KOPT-K1 (cell line): ENCODE results near the gene NR3C1.

Experiments
- H3K27ac ChIP-seq: fragments of 200-600 bp; sonication (generic); 2 replicates; pipeline ENCODE4 v1.5.1; 2016; ENCODE audit warnings: antibody characterized with exemption, mild to moderate bottlenecking, low read depth, low read length; ENCODE audit not compliant: poor library complexity, severe bottlenecking
- H3K36me3 ChIP-seq: fragments of 200-600 bp; sonication (generic); 2 replicates; pipeline ENCODE4 v1.5.1; 2017; ENCODE audit warnings: antibody characterized with exemption, mild to moderate bottlenecking, low read length, moderate library complexity; ENCODE audit not compliant: insufficient read depth
- H3K9me3 ChIP-seq: fragments of 200-600 bp; sonication (generic); 2 replicates; pipeline ENCODE4 v1.5.1; 2017; ENCODE audit warnings: antibody characterized with exemption, low read length, mild to moderate bottlenecking; ENCODE audit not compliant: insufficient read depth, poor library complexity, severe bottlenecking

NR3C1 gene

DNA sequence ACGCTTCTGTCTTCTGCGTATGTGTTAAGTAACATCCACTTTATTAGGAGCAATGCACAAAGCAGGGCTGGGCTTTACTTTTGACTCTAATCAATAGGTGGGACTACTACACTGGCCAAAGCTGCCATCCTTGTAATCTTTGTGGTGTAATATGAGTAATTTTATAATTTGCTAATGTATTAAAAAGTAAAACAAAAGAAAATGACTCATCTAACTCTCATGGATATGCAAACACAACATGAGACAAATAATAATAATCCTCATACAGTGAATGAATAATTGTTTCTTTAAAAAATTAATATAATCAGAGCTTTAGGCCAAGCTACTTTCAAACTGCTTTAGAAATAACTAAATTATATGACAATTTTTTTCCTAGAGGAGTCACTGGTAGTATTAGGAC, 90.7 kb downstream of the NR3C1 start:
- Histone ChIP-seq H3K9me3 (no peaks in the 10 kb centered on the region), H3K36me3 (peaks cover 60% of the 10 kb centered on the region), H3K27ac (no peak overlapping the region)

DNA sequence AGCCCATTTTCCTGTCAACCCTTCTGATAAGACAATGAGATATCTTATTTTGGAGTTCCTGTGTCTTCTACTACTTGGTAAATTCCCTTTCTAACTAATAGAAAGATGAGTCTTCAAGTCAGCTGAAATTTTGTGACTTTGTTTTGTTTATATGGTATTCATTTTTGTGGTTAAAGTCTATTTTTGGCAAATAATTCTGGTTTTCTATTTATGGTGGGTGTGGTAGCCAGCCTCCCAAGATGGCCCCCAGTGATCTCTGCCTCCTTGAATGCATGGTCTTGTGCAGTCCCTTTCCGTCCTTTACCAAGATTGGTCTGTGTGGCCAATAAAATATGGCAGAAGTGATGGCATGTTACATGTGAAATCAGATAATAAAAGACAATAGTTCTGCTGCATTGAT, 91.5 kb downstream of the NR3C1 start:
- H3K27ac ChIP-seq = no peak overlapping the region
- no peaks in the 10 kb centered on the region for H3K9me3 ChIP-seq
- peaks cover 69% of the 10 kb centered on the region for H3K36me3 ChIP-seq

- Histone ChIP-seq H3K36me3 (peaks cover 71% of the 10 kb centered on the region), H3K27ac (no peak overlapping the region), H3K9me3 (no peaks in the 10 kb centered on the region)
Observed at GRCh38 chr5:143311428-143311827, 92.1 kb downstream of the NR3C1 start.

GRCh38 chr5:143309661-143310431, 93.6 kb downstream of the NR3C1 start:
- Histone ChIP-seq H3K36me3 (peaks cover 87% of the 10 kb centered on the region), H3K9me3 (peaks cover 8% of the 10 kb centered on the region), H3K27ac (no peak overlapping the region)

- no peak overlapping the region for H3K27ac ChIP-seq
- H3K9me3 ChIP-seq = peaks cover 13% of the 10 kb centered on the region
- peaks cover 89% of the 10 kb centered on the region for H3K36me3 ChIP-seq
Observed at GRCh38 chr5:143308731-143309130, 94.8 kb downstream of the NR3C1 start.

DNA sequence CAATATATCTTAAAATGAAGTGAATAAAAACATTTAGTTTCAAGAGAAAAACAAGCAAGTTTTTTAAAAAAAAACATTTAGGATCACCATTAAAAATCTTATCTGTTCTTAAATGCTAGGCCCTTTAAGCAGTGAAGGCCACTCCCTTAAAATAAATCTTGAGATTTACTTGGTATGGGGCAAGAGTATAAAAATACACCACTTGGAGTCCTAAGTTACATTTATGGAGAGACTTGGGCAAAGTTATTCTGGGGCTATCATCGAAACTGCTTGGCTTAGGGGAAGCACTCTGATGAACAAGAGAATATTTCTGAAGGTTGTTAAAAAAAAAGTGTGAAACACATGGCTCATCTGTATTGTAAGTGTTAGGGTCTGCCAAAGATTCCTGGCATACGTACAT, 97.4 kb downstream of the NR3C1 start:
- Histone ChIP-seq H3K36me3 (peaks cover 67% of the 10 kb centered on the region), H3K27ac (no peak overlapping the region), H3K9me3 (peaks cover 13% of the 10 kb centered on the region)

DNA sequence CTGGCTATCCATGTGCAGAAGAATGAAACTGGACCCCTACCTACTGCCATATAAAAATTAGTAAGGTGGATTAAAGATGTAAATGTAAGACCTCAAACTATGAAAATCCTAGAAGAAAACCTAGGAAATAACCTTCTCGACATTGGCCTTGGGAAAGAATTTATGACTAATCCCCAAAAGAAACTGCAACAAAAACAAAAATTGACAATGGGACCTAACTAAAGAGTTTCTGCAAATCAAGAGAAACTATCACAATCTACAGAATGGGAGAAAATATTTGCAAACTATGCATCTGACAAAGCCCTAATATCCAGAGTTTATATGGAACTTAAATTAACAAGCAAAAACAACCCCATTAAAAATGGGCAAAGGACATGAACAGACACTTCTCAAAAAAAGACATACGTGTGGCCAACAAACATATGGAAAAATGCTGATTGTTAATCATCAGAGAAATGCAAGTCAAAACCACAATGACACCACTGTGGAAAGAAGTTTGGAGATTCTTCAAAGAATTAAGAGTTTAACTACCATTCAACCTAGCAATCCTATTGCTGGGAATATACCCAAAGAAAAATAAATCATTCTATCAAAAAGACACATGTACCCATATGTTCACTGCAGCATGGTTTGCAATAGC, 98.5 kb downstream of the NR3C1 start:
- Histone ChIP-seq H3K36me3 (peaks cover 65% of the 10 kb centered on the region), H3K27ac (no peak overlapping the region), H3K9me3 (peaks cover 13% of the 10 kb centered on the region)

- Histone ChIP-seq H3K36me3 (peaks cover 54% of the 10 kb centered on the region), H3K27ac (no peak overlapping the region)
Observed at GRCh38 chr5:143302341-143303045, 101.0 kb downstream of the NR3C1 start.

GRCh38 chr5:143297756-143298155, 105.7 kb downstream of the NR3C1 start:
- Histone ChIP-seq H3K36me3 (peaks cover 70% of the 10 kb centered on the region), H3K9me3 (no peaks in the 10 kb centered on the region), H3K27ac (no peak overlapping the region)

More at GRCh38 chr5:143302341-143303045, 101.0 kb downstream of the NR3C1 start:
- H3K9me3 ChIP-seq = peaks cover 13% of the 10 kb centered on the region

DNA sequence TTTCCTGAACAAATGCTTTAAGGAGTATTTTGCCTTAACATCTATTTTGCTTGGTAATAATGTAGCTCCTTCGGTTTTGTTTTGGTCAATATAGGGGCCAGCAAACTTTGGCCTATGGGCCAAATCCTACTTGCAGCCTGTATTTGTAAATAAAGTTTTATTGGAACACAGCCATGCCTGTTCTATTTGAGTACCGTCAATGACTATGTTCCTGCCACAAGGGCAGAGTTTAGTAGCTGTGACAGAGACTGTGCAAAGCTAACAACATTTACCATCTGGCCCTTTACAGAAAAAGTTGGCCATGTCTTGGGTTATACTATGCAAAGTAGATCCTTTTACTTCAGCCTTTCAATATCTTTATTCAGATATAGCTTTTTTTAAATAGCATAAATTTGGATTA, 113.4 kb downstream of the NR3C1 start:
- peaks cover 57% of the 10 kb centered on the region for H3K36me3 ChIP-seq
- no peak overlapping the region for H3K27ac ChIP-seq
- peaks cover 3% of the 10 kb centered on the region for H3K9me3 ChIP-seq

GRCh38 chr5:143284521-143284920, 119.0 kb downstream of the NR3C1 start:
- peaks cover 55% of the 10 kb centered on the region for H3K36me3 ChIP-seq
- H3K27ac ChIP-seq = no peak overlapping the region
- H3K9me3 ChIP-seq = peaks cover 19% of the 10 kb centered on the region

DNA sequence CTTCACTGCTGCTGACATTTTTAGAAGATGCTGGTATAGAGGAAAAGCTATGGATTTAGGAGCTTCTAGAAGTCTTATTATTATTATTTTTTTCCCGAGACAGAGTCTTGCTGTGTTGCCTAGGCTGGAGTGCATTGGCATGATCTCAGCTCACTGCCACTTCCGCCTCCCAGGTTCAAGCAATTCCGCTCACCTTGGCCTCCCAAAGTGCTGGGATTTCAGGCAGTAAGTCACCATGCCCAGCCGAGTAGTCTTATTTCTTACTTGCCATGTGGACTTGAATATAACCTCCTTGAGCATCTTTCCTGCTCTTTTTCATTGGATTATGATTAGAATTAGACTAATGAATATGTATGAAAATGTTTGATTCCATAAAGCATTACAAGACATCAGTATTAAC, 119.5 kb downstream of the NR3C1 start:
- H3K36me3 ChIP-seq = peaks cover 56% of the 10 kb centered on the region
- H3K27ac ChIP-seq = no peak overlapping the region
- H3K9me3 ChIP-seq = peaks cover 19% of the 10 kb centered on the region

DNA sequence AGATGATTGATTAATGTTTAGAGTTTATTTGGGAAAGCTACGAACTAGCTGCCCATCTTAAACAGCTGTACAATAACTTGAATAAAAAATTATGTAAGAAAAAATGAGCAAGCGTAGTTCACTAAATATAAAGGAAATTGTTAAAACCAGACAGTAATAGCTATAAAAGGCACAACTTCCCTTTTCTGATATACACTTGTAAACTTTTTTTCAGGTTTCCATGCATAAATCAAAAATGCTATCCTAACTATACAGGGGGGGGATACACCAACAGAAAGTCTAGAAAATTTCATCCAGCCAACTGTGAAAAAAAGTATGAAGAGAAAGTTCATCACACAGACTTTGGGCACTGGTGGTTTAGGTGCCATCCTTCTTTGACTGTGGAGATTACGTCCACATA, 122.3 kb downstream of the NR3C1 start:
- no peak overlapping the region for H3K27ac ChIP-seq
- peaks cover 19% of the 10 kb centered on the region for H3K9me3 ChIP-seq
- H3K36me3 ChIP-seq = peaks cover 53% of the 10 kb centered on the region

DNA sequence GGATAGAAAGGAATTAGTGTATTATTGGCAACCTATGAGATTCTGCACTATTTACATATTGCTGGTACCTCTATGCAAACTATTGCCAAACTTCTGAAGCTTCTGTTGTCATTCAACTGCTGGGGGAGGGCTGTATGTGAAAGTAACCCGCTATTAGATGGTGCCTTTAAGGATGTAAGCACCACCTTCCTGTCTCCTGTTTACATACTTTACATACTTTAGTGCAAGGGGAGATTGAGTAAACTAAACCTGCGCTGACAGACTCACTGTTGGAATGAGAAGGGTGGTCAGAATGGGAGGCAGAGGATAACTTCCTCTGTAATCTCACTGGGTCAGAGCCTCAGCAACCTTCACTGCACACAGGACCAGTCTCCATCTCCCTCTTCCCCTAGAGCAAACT, 123.8 kb downstream of the NR3C1 start:
- Histone ChIP-seq H3K36me3 (peaks cover 50% of the 10 kb centered on the region), H3K27ac (no peak overlapping the region), H3K9me3 (peaks cover 11% of the 10 kb centered on the region)

GRCh38 chr5:143277536-143277935, 126.0 kb downstream of the NR3C1 start:
- H3K27ac ChIP-seq = no peak overlapping the region
- peaks cover 32% of the 10 kb centered on the region for H3K36me3 ChIP-seq
- H3K9me3 ChIP-seq = no peaks in the 10 kb centered on the region
